Left kidney (tissue), 2 donors: Measurements from ENCODE around the gene RAB17. TPM values are rescaled to one million over a fixed set of nuclear protein-coding genes. Genes with fewer than 3 reads are reported as not detected.

Experiments used
- DNase-seq: peaks from one replicate; pipeline ENCODE4 v3.0.0-alpha.2; 2013
- polyA plus RNA-seq: library from polyadenylated mRNA; unstranded; fragments of 120-200 nt; gene quantifications from one replicate; pipeline ENCODE4 v1.2.1, GENCODE V29; 2013; ENCODE audit not compliant: insufficient read length

The RAB17 gene
- polyA plus RNA-seq, 1 donor = 13.2 TPM

DNA sequence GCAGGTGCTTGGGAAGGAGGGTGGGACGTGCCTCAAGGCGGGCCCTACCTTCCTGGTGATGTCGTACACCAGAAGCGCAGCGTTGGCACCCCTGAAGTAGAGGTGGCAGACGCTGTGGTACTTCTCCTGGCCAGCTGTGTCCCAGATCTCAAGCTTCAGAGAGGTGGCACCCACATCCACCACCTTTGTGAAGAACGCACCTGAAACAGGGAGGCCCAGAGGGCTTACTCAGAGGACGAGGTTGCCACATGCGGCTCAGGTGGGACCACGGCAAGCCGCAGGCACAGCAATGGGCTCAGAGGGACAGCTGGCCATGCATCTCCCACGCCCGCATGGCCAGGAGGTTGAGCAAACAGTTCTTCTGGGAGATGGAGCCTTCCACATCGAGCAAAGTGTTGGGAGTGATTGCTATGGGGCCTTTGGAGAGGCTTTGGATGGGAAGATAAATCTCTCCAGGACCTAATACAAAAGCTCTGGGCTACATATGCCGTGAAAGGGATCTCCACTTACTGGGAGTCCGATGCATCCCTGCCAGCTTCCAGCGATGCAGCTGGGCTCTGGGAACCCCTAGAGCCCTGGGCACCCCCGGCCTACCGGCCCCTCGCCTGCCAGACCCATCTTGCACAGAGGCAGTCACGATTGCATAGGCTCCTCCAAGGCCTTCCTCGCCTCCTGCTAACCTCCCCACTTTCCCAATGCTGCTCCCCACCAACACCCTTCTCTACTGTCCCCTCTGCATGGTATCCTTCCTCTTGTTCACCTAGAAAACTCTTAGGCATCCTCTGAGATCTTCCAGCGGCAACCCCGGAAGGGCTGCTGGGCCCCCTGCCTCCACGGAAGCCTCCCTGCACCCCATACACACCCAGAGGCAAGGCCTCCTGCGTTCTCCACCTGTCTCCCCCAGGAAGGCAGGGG is 12.3 kb downstream of the RAB17 start:
- no peak for DNase-seq

DNA sequence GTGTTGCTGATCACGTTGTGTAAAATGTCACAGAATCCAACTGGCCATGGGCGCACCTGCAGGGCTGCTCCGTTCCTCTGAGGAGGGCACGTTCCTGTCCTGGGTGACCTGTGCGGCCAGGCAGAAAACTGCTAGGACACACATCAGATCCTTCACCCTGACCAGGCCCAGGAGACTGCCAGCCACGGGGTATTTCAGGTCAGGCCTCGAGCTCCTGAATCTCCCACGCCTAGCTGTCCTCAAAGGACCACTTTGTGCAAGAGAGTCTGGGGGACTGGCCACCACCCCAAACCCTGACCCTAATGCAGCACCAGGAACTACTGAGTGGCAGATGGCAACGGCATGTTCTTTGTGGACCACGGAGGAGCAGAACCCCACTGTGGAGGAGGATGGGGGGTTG is 13.1 kb downstream of the RAB17 start:
- no peak for DNase-seq

DNA sequence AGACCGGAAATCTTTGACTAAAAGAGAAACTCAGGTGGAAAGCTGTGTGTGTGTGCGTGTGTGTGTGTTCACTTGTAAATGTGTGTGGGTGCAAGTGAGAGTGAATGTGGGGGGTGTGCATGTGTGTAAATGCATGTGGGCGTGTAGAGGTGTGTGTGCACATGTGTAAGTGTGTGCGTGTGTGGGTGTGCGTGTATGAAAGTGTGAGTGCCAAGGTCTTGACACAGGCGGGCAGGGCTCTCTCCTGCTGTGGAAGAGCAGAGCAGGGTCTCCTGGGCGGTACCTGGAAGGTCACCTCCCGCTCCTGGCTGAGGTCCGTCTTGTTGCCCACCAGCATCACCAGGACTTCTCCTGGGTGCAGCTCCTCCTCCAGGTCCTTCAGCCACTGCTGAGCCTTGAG is 13.6 kb downstream of the RAB17 start:
- DNase-seq = no peak

DNA sequence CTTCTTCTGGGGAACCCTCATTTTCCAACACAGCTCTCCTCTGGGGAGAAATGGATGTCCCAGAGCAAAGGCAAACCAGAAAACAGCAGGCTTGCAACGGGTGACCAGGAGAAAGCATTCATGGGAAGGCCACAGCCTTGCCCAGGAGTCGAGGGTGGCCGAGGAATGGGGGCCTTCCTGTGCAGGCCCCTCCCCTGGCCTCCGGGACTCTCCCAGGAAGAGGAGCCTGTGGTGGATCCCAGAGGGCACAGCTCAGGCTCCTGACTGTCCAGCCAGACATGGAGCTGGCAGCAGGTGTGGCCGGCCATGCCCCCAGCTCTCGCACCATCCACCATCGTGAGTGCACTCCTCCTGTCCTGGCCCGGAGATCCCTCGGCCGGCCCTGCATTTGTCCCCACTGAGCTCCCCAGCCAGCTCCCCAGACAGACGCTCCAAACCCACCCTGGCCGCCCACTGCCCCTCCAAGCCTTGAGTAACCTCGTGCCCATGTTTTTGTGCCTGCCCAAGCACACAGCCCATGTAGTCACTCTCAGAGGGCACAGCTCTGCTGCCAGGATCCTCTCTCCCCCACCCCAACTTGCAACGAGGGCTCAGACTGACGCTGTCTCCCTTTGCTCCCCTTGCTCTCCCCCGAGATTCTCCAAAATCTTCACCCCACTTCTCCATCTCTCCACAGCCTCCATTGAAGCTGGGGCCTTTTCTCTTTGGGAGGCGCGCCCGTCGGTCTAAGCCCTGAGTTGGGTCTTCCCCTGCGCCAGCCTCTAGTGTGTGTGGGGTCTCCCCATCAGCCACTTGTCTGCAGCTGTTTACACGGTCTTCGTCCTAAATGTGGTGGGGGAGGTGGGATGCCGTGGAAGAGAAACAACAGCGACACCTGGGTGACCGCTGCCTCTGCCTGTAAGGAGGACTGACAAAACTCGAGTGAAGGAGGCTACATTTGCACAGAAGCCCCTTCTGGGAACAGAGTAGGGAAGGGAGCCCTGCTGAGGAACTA is 14.4 kb downstream of the RAB17 start:
- DNase-seq = no peak

DNA sequence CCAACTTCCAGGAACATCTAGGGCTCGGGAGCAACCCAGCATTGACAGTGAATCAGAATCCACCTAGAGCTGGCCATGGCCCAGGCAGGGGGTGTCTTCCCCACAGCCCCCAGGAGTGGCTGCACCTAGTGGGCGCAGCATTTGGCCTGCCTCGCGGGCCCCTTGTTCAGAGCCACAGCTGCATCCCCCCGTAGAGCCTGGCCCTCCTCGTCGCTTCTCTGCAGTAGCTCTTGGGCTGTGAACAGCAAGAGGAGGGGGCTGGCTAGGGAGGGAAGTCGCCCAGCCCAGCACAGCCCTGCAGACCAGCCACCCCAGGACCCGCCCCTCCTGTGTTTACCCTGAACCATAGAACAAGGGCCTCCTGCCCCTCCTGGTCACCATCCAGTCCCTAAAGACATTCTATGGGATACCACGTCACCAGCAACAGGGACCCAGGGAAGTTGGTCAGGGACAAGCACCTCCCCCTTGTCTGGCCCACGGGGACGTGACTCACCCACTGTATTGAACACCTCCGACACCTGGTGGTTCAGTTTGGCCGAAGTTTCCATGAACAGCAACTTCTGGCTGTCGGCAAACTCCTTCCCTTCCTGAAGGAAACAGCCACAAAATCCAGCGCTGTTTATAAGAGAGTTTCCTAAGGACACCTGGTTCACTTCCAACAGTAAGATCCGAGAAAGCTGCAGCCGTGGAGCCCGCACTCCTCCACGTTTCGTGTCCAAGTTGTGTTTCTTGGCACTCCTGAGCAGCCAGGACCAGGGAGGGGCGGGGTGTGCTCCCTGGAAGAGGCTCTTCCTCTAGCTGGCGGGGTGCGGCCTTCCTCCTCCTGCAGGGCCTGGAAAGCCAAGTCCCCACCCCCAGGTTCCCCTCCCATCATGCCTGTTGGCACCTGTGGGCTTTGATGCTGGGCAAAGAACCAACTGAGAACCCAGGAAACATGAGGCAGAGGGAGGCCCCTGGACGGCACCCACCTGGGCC is 15.4 kb downstream of the RAB17 start:
- no peak for DNase-seq

DNA sequence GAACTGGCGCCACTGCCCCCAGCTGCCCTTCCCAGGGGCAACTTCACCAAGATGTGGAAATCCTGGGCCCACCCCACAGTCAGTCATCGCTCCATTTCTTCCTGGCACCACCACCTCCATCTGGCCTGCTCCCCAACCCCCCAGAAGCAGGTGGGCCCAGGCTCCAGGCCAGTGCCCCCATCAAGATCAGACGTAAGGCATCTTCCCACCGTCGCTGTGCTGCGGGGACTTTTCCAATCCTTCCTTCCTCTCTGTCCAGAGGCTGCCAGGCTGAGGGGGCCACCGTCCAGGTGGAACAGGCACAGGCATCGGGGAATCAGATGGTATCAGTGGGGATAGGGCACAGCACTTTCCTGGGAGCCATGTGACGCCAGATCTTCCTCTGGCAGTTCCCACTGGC is 16.1 kb downstream of the RAB17 start:
- no peak for DNase-seq

DNA sequence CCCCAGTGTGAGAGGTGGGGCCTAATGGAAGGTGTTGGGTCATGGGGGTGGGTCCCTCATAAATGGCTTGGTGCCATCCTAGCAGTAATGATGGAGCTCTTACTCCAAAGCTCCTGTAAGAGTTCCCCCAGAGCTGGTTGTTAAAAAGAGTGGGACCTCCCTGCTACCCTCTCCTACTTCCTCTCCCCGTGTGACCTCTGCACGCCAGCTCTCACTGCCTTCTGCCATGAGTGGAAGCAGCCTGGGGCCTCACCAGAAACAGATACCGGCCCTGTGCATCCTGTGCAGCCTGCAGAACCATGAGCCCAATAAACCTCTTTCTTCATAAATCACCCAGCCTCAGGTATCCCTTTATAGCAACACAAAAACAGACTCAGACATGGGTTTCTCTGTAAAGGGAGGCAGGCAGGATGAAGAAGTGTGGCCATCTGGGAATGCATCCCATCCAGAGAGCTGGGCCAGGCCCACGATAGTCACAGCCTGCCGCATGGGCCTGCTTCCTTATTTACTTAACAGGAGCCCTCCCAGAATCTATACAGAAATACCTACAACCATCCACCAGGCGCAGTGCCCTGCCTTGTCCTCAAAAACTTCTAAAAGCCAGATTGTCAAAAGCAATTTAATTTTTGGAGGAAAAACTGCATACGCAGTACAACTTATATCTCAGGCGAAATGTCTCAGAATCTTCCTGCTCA is 16.7 kb downstream of the RAB17 start:
- DNase-seq = no peak

DNA sequence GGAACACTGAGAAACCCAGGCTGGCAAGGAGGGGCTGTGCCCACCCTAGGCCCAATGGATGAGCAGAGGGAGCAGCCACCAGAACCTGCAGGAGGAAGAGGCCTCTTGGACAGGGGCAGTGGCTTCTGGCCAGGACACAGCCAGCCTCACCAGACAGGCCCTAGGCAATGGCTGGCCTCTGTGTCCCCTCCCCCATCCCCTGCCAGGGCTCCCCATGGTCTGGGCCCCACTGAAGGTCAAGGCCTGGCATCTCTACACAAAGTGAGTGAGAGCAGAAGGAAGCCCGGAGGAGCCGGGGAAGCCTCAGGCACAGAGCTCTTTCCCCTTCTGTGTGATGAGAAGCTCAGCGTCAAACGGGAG is 17.8 kb downstream of the RAB17 start:
- no peak for DNase-seq

DNA sequence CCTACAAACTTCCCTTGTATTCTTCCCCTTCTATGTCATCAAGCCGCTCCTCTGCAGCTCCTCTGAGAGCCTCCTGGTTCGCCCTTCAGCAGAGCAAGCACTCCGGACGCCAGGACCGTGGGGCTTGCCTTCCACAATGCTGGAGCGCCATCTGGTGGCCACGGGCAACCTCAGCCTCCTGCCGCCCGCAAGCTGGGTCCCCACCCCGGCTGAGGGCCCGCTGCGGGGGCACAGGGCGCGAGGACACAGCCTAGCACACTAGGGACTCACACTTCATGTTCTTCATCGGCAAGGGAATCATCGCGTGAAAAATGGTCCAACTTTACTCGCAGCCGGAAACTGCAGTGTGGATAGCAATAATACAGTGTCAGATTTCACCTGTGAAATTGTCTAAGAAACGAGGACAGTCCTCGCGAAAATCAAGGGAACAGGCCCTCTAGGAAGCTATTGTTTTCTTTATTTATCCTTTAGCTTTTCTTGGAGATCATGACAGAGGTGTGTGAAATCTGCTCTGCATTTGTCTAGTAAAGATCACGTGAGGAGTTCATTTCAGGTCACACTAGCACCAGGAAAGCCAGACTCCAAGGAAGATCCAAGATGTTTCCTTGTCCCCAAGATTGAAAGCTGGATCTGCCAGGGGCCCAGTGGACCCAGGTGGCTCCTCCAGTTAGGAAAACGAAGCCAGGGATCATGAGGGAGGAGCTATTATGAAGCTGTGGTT is 18.4 kb downstream of the RAB17 start:
- peak; percentile 79 for DNase-seq

DNA sequence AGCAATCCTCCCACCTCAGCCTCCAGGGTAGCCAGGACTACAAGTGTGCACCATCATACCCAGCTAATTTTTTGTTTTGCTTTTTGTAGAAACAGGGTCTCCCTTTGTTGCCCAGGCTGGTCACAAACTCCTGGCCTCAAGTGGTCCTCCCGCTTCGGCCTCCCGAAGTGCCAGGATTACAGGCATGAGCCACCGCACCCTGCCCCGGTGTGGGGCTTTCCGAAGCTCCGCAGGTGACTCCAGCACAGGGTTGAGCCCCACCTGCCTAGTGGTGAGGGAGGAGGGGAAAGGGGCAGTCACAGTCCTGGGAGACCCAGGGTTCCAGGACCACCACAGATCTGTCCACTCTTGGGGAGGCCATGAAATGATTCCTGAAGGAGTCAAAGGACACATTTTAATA is 19.0 kb downstream of the RAB17 start:
- no peak for DNase-seq

DNA sequence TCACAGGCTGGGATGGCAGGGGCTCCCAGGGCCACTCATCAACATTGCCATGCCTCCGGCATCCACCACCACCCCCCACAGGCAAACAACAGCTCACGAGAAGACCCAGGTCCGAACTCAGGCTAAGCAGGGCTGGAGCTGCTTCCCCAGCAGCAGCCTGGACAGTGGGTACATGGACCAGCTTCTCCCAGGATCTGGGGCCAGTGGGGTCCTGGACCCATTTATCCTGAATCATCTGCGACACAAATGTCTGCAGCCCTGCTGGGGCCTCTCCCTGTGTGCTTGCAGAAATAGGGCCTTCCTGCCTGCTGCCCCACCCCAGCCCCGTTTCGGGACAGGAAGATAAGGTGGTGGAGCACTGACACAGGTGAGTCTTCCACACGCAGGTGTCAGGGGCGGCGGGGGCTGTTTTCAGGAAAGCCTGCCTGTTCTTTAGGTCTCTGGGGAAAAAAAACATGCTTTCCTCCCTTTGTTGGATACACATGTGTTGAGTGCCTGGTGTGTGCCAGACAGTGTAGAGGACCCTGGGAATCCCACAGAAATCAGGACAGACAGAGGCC is 19.7 kb downstream of the RAB17 start:
- no peak for DNase-seq

DNA sequence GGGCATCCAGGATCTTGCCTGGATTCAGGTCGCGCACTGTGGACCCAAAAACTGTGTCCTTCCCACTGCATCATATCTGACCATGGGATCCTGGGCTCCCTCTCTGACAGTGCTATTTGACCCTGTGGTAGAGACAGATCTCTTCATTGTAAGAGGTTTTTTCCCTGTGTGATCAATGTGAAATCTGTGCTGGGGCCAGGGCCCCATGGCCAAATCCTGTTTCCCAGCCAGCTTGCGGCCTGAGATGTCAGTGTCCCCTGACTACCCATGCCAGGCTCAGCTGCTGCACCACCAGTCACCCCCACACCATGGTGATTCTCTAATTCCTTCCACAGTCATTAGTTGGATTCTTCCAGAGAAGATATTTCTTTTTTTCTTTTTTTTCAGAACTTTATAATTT is 20.6 kb downstream of the RAB17 start:
- no peak for DNase-seq

DNA sequence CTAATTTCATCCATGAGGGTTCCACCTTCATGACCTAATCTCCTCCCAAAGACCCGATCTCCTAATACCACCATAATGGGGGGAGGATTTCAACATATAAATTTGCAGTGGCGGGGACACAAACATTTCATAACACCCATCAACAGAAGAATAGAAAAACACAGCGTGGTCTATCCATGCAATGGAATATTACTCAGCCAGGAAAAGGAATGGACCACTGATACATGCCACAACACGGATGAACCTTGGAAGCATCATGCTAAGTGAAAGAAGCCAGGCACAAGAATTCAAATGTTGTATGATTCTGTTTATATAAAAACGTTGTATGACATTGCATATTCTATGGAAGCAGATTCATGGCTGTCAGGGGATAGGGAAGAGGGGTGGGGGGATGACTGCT is 21.5 kb downstream of the RAB17 start:
- DNase-seq = no peak

DNA sequence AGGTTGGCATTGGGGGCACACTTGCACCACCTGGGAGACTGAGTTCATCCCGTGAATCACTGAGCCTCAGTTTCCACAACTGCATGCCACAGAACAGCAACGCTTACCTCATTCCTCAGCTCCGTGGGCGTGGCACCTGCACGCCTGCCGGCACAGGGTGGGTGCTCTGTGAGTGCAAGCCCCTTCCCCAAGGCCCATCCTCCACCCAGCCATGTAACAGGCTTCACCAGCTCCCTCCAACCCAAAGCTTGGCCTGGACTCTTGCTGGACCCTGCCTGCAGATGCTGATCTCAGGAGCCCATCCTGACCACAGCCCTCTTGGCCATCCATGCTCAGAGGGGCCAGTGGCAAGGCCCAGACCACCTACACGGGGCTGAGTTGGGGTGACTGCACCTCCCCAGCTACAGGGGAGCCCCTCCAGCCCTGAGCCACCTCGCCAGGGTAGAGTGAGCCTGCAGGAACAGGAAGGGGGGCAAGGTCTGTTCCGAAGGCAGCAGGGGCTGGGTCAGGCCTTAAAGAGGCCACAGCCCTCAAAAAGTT is 22.3 kb downstream of the RAB17 start:
- DNase-seq = no peak

DNA sequence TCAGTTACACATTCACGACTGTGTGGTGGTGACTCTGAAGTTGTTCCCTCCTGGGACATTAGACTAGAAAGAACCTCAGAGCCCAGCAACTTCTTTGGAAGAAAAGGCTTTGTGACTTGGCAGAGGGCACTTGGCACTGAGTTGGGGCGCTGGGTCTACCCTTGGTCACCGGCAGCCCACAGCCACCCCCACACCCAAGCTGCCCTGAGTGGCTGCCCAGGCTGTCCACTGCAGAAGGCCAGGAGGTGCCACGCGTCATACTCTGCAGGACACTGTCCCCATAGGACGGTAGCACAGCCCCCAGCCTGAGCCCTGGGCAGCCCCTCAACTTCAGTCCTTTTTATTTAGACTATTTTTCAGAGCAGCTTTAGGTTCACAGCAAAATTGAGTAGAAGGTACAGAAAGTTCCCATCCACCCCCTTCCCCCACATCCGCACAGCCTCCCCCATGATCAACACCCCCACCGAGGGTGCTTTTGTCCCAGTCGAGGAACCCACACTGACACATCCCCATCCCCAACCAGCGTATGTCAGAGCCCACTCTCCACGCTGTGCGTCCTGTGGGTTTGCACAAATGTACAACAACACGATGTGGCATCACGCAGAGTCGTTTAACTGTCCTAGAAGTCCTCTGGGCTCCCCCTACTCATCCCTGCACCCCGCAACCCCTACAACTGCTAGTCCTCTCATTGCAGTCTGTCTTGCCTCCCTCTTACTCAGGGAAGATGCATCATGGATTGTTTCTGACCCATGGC is 23.1 kb downstream of the RAB17 start:
- DNase-seq = no peak

DNA sequence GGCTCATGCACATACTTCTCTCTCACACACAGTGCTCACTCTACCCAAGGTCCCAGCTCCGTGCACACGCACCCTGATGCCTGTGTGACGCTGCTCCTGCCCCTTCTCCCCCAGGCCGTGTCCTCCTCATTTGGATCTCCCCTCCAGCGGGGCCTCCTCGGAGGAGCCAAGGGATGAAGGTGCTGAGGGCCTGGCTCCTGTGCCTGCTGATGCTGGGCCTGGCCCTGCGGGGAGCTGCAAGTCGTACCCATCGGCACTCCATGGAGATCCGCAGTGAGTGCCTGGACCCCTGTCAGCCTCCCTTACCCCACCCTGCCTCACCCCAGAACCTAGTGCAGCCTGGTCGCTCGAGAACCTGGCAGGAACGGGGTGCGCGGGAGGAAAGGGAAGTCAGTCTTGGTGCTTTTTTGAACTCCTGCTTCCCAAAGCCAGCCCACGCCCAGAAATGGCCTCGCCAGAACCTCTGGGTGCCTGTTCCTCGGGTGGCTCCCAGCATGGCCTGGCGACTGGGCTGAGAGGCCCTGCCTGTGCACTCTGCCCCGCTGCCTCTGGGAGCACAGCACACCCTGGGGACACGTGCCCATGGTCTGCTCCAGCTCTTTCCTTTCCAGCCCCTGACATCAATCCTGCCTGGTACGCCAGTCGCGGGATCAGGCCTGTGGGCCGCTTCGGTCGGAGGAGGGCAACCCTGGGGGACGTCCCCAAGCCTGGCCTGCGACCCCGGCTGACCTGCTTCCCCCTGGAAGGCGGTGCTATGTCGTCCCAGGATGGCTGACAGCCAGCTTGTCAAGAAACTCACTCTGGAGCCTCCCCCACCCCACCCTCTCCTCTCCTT is 23.9 kb downstream of the RAB17 start, which contains the start of gene PRLH:
PRLH (plus strand) TSS at position 174 of the 835 bp plus-strand sequence; CDS start at position 174, 0 bp downstream.
- no peak for DNase-seq

DNA sequence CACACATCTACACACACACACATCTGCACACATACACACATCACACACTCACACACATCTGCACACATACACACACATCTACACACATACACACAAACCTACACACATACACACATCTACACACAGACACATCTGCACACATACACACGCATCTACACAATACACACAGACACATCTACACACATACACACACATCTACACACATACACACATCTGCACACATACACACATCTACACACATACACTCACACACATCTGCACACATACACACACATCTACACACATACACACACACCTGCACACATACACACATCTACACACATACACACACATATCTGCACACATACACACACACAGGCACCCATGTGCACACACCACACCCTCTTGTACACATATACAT is 24.6 kb downstream of the RAB17 start:
- DNase-seq = no peak
